Astrocyte (in vitro differentiated cells and primary cell): Measurements from ENCODE around the gene HS6ST2.

ENCODE experiments used
- EZH2 ChIP-seq: IDR thresholded peaks from 2 replicates; pipeline ENCODE4 v1.6.1; 2012; ENCODE audit warnings: mild to moderate bottlenecking, low read length, inconsistent platforms; ENCODE audit not compliant: insufficient read depth
- TF ChIP-seq, protein P1 (sequence below): IDR thresholded peaks from 2 replicates; pipeline ENCODE4 v1.5.1; 2011; ENCODE audit warnings: low read depth, mild to moderate bottlenecking, inconsistent platforms, low read length, moderate library complexity; ENCODE audit not compliant: insufficient read depth

GRCh38 chrX:132623300-132623699 is 335.1 kb downstream of the HS6ST2 start:
- TF ChIP-seq, protein P1, sequence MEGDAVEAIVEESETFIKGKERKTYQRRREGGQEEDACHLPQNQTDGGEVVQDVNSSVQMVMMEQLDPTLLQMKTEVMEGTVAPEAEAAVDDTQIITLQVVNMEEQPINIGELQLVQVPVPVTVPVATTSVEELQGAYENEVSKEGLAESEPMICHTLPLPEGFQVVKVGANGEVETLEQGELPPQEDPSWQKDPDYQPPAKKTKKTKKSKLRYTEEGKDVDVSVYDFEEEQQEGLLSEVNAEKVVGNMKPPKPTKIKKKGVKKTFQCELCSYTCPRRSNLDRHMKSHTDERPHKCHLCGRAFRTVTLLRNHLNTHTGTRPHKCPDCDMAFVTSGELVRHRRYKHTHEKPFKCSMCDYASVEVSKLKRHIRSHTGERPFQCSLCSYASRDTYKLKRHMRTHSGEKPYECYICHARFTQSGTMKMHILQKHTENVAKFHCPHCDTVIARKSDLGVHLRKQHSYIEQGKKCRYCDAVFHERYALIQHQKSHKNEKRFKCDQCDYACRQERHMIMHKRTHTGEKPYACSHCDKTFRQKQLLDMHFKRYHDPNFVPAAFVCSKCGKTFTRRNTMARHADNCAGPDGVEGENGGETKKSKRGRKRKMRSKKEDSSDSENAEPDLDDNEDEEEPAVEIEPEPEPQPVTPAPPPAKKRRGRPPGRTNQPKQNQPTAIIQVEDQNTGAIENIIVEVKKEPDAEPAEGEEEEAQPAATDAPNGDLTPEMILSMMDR = no peak
- no peak for TF ChIP-seq EZH2
